ENCODE results near the gene TNFSF13. TPM values are rescaled to one million over a fixed set of nuclear protein-coding genes. Genes with fewer than 3 reads are reported as not detected.

TNFSF13 gene
- total and polyA plus RNA-seq, 2 of the 8 experiments (the other 6 are each of a cell fraction or from before 2014, with no cell fraction given) = 2.1 to 2.6 TPM

DNA sequence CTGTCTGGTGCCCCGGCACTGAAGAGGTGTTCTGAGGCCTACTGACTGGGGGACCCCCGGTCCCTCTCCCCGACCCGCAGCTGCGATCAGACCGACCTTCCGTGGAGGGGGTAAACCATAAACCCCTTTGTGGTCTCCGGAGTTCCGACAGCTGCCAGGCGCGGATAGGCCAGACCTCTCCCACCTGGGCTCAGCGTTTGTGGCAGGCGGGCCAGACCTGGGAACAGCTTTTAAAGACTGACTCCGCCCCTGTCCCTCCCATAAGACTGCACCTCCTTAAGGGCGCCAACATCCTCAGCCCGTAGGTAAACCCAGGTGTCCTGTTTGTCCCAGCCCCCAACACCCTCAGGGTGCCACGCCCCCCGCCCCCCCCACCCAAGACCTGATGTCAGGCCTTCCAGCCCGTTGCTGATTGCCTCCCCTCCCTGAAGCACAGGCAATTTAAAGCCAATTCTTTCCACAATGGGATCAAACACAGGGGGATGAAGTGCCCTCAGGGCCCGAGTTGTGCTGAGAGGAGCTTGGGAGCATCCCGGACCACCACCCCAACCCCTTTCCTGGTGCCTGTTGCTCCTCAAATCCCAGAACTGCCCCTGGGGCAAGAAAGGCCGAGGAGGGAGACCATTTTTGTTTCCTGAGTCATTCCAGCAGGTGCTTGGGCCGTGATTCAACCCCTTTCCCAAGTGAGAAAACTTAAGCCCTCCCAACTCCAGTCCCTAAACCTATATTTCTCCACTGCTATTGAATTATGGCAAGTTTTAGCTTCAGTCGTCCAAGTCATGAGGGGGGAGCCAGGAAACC, 31.5 kb downstream of the TNFSF13 start, which contains the start of gene SOX15:
Gene SOX15 (minus strand): TSS at position 204 of the 801 bp plus-strand sequence. CDS start 418 bp downstream, outside the sequence.
- H3K9me3 ChIP-seq (ENCODE audit: insufficient read depth in 2 of 2, low read depth in 1 of 2, low read length in 1 of 2) = no peaks in the 10 kb centered on the region
- peaks cover 15% of the 10 kb centered on the region; the same call in 1 of the 2 replicates for H3K23me2 ChIP-seq (ENCODE audit: low read depth, low read length)
- H3K14ac ChIP-seq (ENCODE audit: insufficient read length) = no peak within 1 kb of the TSS
- no peak within 1 kb of the TSS for H3K23ac ChIP-seq (ENCODE audit: insufficient read length)
- H3K4me3 ChIP-seq (ENCODE audit: extremely low read depth in 1 of 4, insufficient read depth in 2 of 4, low read depth in 3 of 4, low read length in 4 of 4) = peak within 1 kb of the TSS; percentile 59 to 73 (median 69)
- 31% methylated on average over 18 of the region's 24 CpGs; no CpG with 5 or more reads in 1 of the 2 experiments for WGBS, 2 experiments (ENCODE audit: extremely low coverage in 1 of 2, insufficient coverage in 1 of 2, insufficient read length in 1 of 2, insufficient replicate concordance in 2 of 2, low coverage in 1 of 2, low lambda C conversion rate in 2 of 2, missing lambda C conversion rate in 1 of 2)
- H3K4me1 ChIP-seq (replicated peaks in 1 of 4; ENCODE audit: control insufficient read depth in 3 of 4, insufficient read depth in 4 of 4, low read length in 3 of 4) = peaks cover 6 to 21% (median 18%) of the 10 kb centered on the region in 4 experiments
- ChIA-PET POLR2A (ENCODE audit: partially characterized antibody) (interaction anchor here (0.5 to 28.5 kb wide), 30 partner anchors 8 to 354 kb away, joined by 3 to 1144 read pairs (median 6); partner anchors contain the start of genes ATP1B2, CD68, DNAH2 and EFNB3), CTCF (ENCODE audit: partially characterized antibody) (interaction anchor here (0.7 to 2.8 kb wide), 37 partner anchors 9 to 417 kb away, joined by 3 to 24 read pairs (median 4); partner anchors contain the start of genes ACAP1, CD68, FXR2 and PLSCR3)
- H3K18ac ChIP-seq (ENCODE audit: extremely low read depth, low read length) = peak within 1 kb of the TSS; percentile 71
- no peak within 1 kb of the TSS for H3K4ac ChIP-seq (replicated peaks; ENCODE audit: insufficient read length, low read depth, low read length)
- no peaks in the 10 kb centered on the region; the same call in none of the 2 replicates for H3K79me1 ChIP-seq (ENCODE audit: low read depth, low read length)
- H3K36me3 ChIP-seq (ENCODE audit: control insufficient read depth in 2 of 4, insufficient read depth in 4 of 4, low read length in 3 of 4) = peaks cover 12 to 47% (median 31%) of the 10 kb centered on the region in 4 experiments; a peak in 7 of 8 replicates
- no peak within 1 kb of the TSS for H2BK120ac ChIP-seq (replicated peaks; ENCODE audit: low read depth, low read length)
- H3K79me2 ChIP-seq (ENCODE audit: control insufficient read depth in 1 of 2, insufficient read depth in 2 of 2, low read length in 2 of 2) = no peaks in the 10 kb centered on the region
- FAIRE-seq (no peak), DNase-seq (ENCODE audit: low read depth in 1 of 2, low spot score in 2 of 2) (peak in 1 of 2 experiments; percentile 79)
- H4K20me1 ChIP-seq (replicated peaks in 1 of 2; ENCODE audit: control insufficient read depth in 1 of 2, insufficient read depth in 2 of 2, low read length in 2 of 2) = peaks cover 0 to 2% of the 10 kb centered on the region in 2 experiments
- H2BK15ac ChIP-seq (ENCODE audit: low read length) = 0 out of 2 replicates have a peak within 1 kb of the TSS, but pooled peaks have one; percentile 61
- H3K27ac ChIP-seq (ENCODE audit: low read depth, low read length) = peak within 1 kb of the TSS; percentile 87
- H3K27me3 ChIP-seq (replicated peaks in 1 of 4; ENCODE audit: control insufficient read depth in 3 of 4, extremely low read depth in 1 of 4, insufficient read depth in 3 of 4, low read length in 3 of 4) = no peaks in the 10 kb centered on the region
- H3K9ac ChIP-seq (replicated peaks in 1 of 4; ENCODE audit: extremely low read depth in 1 of 4, low read depth in 3 of 4, low read length in 3 of 4) = peak within 1 kb of the TSS in 3 of 4 experiments; percentile 34 to 63 (median 40); a peak in 6 of 7 replicates
- H4K8ac ChIP-seq (ENCODE audit: extremely low read depth, insufficient read depth, low read length) = peak within 1 kb of the TSS; percentile 41
- H2BK5ac ChIP-seq (ENCODE audit: low read depth, low read length) = peak within 1 kb of the TSS; percentile 81
- no peak within 1 kb of the TSS for H2AFZ ChIP-seq (ENCODE audit: low read length)
- H3K56ac ChIP-seq (replicated peaks; ENCODE audit: insufficient read length, low read depth, low read length) = no peak within 1 kb of the TSS
- H2BK12ac ChIP-seq (ENCODE audit: low read depth, low read length) = peak within 1 kb of the TSS; percentile 68; the same call in 1 of the 2 replicates
- peak within 1 kb of the TSS; percentile 45 for H4K5ac ChIP-seq (ENCODE audit: insufficient read length, low read depth, low read length)
- peak within 1 kb of the TSS; percentile 3 for H4K91ac ChIP-seq (replicated peaks; ENCODE audit: insufficient read length, low read length)
- H2BK20ac ChIP-seq (ENCODE audit: low read length) = no peak within 1 kb of the TSS
- H2AK5ac ChIP-seq (ENCODE audit: low read depth, low read length) = no peak within 1 kb of the TSS
- peak within 1 kb of the TSS; percentile 71 to 85 for H3K4me2 ChIP-seq (ENCODE audit: insufficient read depth in 1 of 2, low read depth in 2 of 2, low read length in 2 of 2)
- no peak for TF ChIP-seq NANOG (IDR thresholded peaks at IDR 0.05; ENCODE audit: insufficient read depth, low read depth, low read length, poor library complexity, severe bottlenecking)
- TF ChIP-seq TAF7 (optimal IDR thresholded peaks at IDR 0.05; ENCODE audit: borderline replicate concordance, low read depth, low read length) = peak; percentile 48
- TF ChIP-seq BACH1 (IDR thresholded peaks at IDR 0.05; ENCODE audit: low read length) = no peak
- 0 out of 2 replicates have a peak, but pooled peaks have one; percentile 30 for TF ChIP-seq SP1 (IDR thresholded peaks at IDR 0.05; ENCODE audit: low read depth, low read length)
- peak; percentile 90 for TF ChIP-seq TBP (IDR thresholded peaks at IDR 0.05; ENCODE audit: low read depth, low read length)
- TF ChIP-seq SIN3A (conservative IDR thresholded peaks at IDR 0.05 in 1 of 2, IDR thresholded peaks at IDR 0.05 in 1 of 2; ENCODE audit: low read depth in 1 of 2, low read length in 2 of 2) = 0 out of 4 replicates have a peak, but pooled peaks of 1 of the 2 experiments have one; percentile 19
- peak; percentile 85 for TF ChIP-seq TAF1 (IDR thresholded peaks at IDR 0.05; ENCODE audit: low read depth, low read length)
- no peak for TF ChIP-seq SRF (IDR thresholded peaks at IDR 0.05; ENCODE audit: low read depth, low read length)
- TF ChIP-seq TCF12 (IDR thresholded peaks at IDR 0.05; ENCODE audit: low read depth, low read length) = 0 out of 2 replicates have a peak, but pooled peaks have one; percentile 5
- TF ChIP-seq KDM4A (IDR thresholded peaks at IDR 0.05; ENCODE audit: low read depth, low read length, severe bottlenecking) = no peak

Data from H1 (cell line).